Right atrium auricular region (tissue), 2 donors: ENCODE results near the gene FMNL2. TPM values are rescaled to one million over a fixed set of nuclear protein-coding genes. Genes with fewer than 3 reads are reported as not detected.
A peak's percentile ranks its signal among the peaks of the same experiment; 100 is the strongest.

Source experiments
- DNase-seq: peaks from one replicate; pipeline ENCODE4 v3.0.0-alpha.2; 2019; ENCODE audit warnings: low spot score
- H3K27ac ChIP-seq, 2 donors: fragments of 200-600 bp; sonication (generic); 1 replicate in 1 of 2; 2 replicates in 1 of 2; pipeline ENCODE4 v1.5.1; 2016 to 2019
- H3K27me3 ChIP-seq, 2 donors: fragments of 200-600 bp; sonication (generic); one replicate each; pipeline versions ENCODE4 v1.5.1 to v1.6.0; 2017 to 2019
- H3K36me3 ChIP-seq: fragments of 200-600 bp; sonication (generic); one replicate; pipeline ENCODE4 v1.5.1; 2016
- H3K4me1 ChIP-seq, 2 donors: fragments of 200-600 bp; sonication (generic); one replicate each; pipeline versions ENCODE4 v1.5.1 to v1.6.0; 2017 to 2019
- H3K4me3 ChIP-seq, 2 donors: fragments of 200-600 bp; sonication (generic); 1 replicate in 1 of 2; 2 replicates in 1 of 2; pipeline ENCODE4 v1.5.1; 2017 to 2019; ENCODE audit warnings: mild to moderate bottlenecking in 1 of 2, moderate library complexity in 1 of 2
- H3K9me3 ChIP-seq, 2 donors: fragments of 200-600 bp; sonication (generic); one replicate each; pipeline ENCODE4 v1.5.1; 2019
- total RNA-seq, 2 donors: library from RNA; depleted of rRNA; stranded (reverse); fragments of >200 nt; gene quantifications; one replicate each; pipeline ENCODE4 v1.1.0, GENCODE V29; 2016
- TF ChIP-seq, protein P1 (sequence below), 2 donors: fragments of 200-600 bp; sonication (generic); IDR thresholded peaks; one replicate each; pipeline ENCODE4 v1.5.1; 2019; ENCODE audit warnings: antibody characterized with exemption in 2 of 2

The FMNL2 gene
- total RNA-seq, 2 donors from 2014 or later = 6.0 to 11.5 TPM

GRCh38 chr2:152406836-152407161 is 71.8 kb downstream of the FMNL2 start:
- Histone ChIP-seq H3K9me3 (no peaks in the 10 kb centered on the region), H3K36me3 (no peaks in the 10 kb centered on the region), H3K27me3 (no peaks in the 10 kb centered on the region), H3K4me1 (peaks cover 0 to 59% of the 10 kb centered on the region in 2 donors), H3K27ac (peak overlapping the region; percentile 19 to 46), H3K4me3 (peak overlapping the region; percentile 11 to 31)
- no peak for DNase-seq
- TF ChIP-seq, protein P1, sequence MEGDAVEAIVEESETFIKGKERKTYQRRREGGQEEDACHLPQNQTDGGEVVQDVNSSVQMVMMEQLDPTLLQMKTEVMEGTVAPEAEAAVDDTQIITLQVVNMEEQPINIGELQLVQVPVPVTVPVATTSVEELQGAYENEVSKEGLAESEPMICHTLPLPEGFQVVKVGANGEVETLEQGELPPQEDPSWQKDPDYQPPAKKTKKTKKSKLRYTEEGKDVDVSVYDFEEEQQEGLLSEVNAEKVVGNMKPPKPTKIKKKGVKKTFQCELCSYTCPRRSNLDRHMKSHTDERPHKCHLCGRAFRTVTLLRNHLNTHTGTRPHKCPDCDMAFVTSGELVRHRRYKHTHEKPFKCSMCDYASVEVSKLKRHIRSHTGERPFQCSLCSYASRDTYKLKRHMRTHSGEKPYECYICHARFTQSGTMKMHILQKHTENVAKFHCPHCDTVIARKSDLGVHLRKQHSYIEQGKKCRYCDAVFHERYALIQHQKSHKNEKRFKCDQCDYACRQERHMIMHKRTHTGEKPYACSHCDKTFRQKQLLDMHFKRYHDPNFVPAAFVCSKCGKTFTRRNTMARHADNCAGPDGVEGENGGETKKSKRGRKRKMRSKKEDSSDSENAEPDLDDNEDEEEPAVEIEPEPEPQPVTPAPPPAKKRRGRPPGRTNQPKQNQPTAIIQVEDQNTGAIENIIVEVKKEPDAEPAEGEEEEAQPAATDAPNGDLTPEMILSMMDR (IDR thresholded peaks at IDR 0.05) = no peak

GRCh38 chr2:152407204-152407721 is 72.3 kb downstream of the FMNL2 start:
- TF ChIP-seq, protein P1 (IDR thresholded peaks at IDR 0.05) = peak in 1 of 2 donors; percentile 25
- Histone ChIP-seq H3K27ac (peak overlapping the region; percentile 19 to 46), H3K9me3 (no peaks in the 10 kb centered on the region), H3K4me1 (peaks cover 0 to 57% of the 10 kb centered on the region in 2 donors), H3K4me3 (peak overlapping the region; percentile 11 to 31), H3K36me3 (no peaks in the 10 kb centered on the region), H3K27me3 (no peaks in the 10 kb centered on the region)
- DNase-seq = no peak

GRCh38 chr2:152407806-152408205 is 72.8 kb downstream of the FMNL2 start:
- Histone ChIP-seq H3K36me3 (no peaks in the 10 kb centered on the region), H3K27me3 (no peaks in the 10 kb centered on the region), H3K27ac (no peak overlapping the region), H3K4me1 (peaks cover 0 to 51% of the 10 kb centered on the region in 2 donors), H3K9me3 (no peaks in the 10 kb centered on the region), H3K4me3 (peak overlapping the region in 1 of 2 donors; percentile 31)
- no peak for DNase-seq
- TF ChIP-seq, protein P1 (IDR thresholded peaks at IDR 0.05) = no peak

DNA sequence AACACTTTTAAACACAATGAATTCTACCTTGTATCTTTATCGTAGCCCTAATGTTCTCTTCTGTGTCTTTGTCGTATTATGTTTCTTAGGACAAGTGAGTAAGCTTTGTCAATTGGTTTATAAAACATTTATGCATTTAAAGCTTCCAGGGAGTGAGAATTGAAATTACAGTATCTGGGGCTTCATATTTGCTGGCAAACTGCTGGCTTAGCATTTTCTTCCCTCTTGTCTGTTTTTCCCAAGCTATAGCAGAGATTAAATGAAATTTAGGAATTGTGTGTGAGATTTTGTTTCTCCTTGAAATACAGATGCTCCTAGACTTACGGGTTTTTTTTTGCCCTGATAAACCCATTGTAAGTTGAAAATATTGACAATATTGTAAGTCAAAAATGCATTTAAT is 73.3 kb downstream of the FMNL2 start:
- H3K27me3 ChIP-seq = no peaks in the 10 kb centered on the region
- H3K36me3 ChIP-seq = no peaks in the 10 kb centered on the region
- H3K9me3 ChIP-seq = no peaks in the 10 kb centered on the region
- peaks cover 0 to 47% of the 10 kb centered on the region in 2 donors for H3K4me1 ChIP-seq
- TF ChIP-seq, protein P1 (IDR thresholded peaks at IDR 0.05) = no peak
- no peak overlapping the region for H3K4me3 ChIP-seq
- no peak overlapping the region for H3K27ac ChIP-seq
- DNase-seq = no peak

DNA sequence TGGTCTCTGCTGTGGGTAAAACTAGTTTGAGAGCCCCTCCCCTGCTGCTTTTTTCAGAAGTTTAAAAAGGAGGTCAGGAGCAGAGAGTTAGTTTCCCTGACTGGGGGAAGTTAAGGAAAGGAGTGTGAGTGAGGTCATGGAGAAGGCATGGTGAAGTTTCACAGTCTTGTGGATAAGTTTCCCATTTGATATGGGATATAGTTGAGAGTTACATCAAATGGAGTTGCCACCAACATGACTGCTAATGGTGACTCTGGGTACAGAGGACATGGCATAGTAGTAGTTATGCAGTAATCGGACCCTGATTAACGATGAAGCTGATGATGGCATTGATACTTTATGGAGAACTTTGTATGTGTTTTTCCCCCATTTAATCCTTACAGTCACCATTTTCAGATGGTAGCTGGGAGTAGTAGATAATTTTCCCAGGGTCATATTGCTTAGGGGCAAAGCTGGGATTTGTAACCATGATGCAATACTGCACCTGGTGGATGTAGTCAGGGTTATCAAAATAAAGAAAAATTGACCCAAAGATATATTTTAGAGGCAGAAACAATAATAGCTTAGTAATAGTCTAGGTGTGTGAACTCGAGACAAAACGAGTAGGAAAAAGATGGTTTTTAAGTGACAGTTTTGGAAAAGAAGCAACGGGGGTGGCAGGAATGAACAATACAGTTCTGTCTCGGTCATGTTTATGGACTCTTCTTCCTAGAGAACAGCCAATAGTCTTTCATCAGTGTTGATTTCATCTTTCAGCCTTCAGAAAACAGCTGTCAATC is 74.6 kb downstream of the FMNL2 start:
- H3K9me3 ChIP-seq = no peaks in the 10 kb centered on the region
- H3K4me1 ChIP-seq = peaks cover 0 to 39% of the 10 kb centered on the region in 2 donors
- no peak overlapping the region for H3K4me3 ChIP-seq
- H3K36me3 ChIP-seq = no peaks in the 10 kb centered on the region
- no peaks in the 10 kb centered on the region for H3K27me3 ChIP-seq
- DNase-seq = no peak
- TF ChIP-seq, protein P1 (IDR thresholded peaks at IDR 0.05) = no peak
- H3K27ac ChIP-seq = no peak overlapping the region
